ENCODE results near the gene C2CD4D.
"Not testable (repeated sequence)": the region's sequence is repeated elsewhere in the genome, so short reads cannot be mapped to it uniquely, and the experiment has no call there.

C2CD4D gene

GRCh38 chr1:151839457-151840403, at the start of gene C2CD4D:
TSS of gene C2CD4D (minus strand) at chr1:151839820. CDS start at chr1:151838989, 831 bp downstream.
- DNase-seq (ENCODE audit: low spot score) = peak; percentile 92

GRCh38 chr1:151888972-151889570, 49.5 kb upstream of the C2CD4D start:
- peak; percentile 24 for DNase-seq (ENCODE audit: low spot score)

GRCh38 chr1:151887028-151887427, 47.4 kb upstream of the C2CD4D start:
- DNase-seq (ENCODE audit: low spot score) = no peak

GRCh38 chr1:151885479-151885878, 45.9 kb upstream of the C2CD4D start:
- DNase-seq (ENCODE audit: low spot score) = no peak

GRCh38 chr1:151884879-151885278, 45.3 kb upstream of the C2CD4D start:
- not testable (repeated sequence) for DNase-seq (ENCODE audit: low spot score)

- DNase-seq (ENCODE audit: low spot score) = not testable (repeated sequence)
Measured at GRCh38 chr1:151884445-151884844, 44.8 kb upstream of the C2CD4D start.

- DNase-seq (ENCODE audit: low spot score) = not testable (repeated sequence)
Measured at GRCh38 chr1:151883898-151884297, 44.3 kb upstream of the C2CD4D start.

- DNase-seq (ENCODE audit: low spot score) = not testable (repeated sequence)
Measured at GRCh38 chr1:151882918-151883317, 43.3 kb upstream of the C2CD4D start.

GRCh38 chr1:151882466-151882865, 42.8 kb upstream of the C2CD4D start:
- no peak for DNase-seq (ENCODE audit: low spot score)

GRCh38 chr1:151881479-151881878, 41.9 kb upstream of the C2CD4D start:
- DNase-seq (ENCODE audit: low spot score) = peak; percentile 82

- DNase-seq (ENCODE audit: low spot score) = no peak
Measured at GRCh38 chr1:151875419-151876097, 35.9 kb upstream of the C2CD4D start.

GRCh38 chr1:151872776-151873175, 33.2 kb upstream of the C2CD4D start:
- not testable (repeated sequence) for DNase-seq (ENCODE audit: low spot score)

GRCh38 chr1:151871284-151872030, 31.8 kb upstream of the C2CD4D start:
- peak; percentile 38 for DNase-seq (ENCODE audit: low spot score)

- peak; percentile 78 for DNase-seq (ENCODE audit: low spot score)
Measured at GRCh38 chr1:151868486-151868885, 28.9 kb upstream of the C2CD4D start.

- DNase-seq (ENCODE audit: low spot score) = no peak
Measured at GRCh38 chr1:151867765-151868411, 28.3 kb upstream of the C2CD4D start.

- DNase-seq (ENCODE audit: low spot score) = no peak
Measured at GRCh38 chr1:151867321-151867720, 27.7 kb upstream of the C2CD4D start.

- DNase-seq (ENCODE audit: low spot score) = no peak
Measured at GRCh38 chr1:151864411-151864810, 24.8 kb upstream of the C2CD4D start.

GRCh38 chr1:151862604-151863003, 23.0 kb upstream of the C2CD4D start:
- no peak for DNase-seq (ENCODE audit: low spot score)

GRCh38 chr1:151860504-151861187, 21.0 kb upstream of the C2CD4D start:
- DNase-seq (ENCODE audit: low spot score) = no peak

GRCh38 chr1:151859891-151860293, 20.3 kb upstream of the C2CD4D start:
- DNase-seq (ENCODE audit: low spot score) = no peak
